WTC11 (cell line): ENCODE measurements around the gene CPLANE1. TPM values are rescaled to one million over a fixed set of nuclear protein-coding genes. Genes with fewer than 3 reads are reported as not detected.

Source experiments
- ATAC-seq: fragments of 200-7000 bp; cut with Tn5 transposase; 2 replicates; pipeline ENCODE4 v1.10.0; 2021; ENCODE audit warnings: mild to moderate bottlenecking, moderate library complexity
- CTCF ChIA-PET: fragments of 300-600 bp; sonication (Branson Sonifier 250); formaldehyde crosslinking; loops from one replicate; lab custom pipeline; 2021; ENCODE audit warnings: antibody characterized with exemption; lab: Charles Lee
- POLR2A ChIA-PET: fragments of 350-600 bp; sonication (Branson Sonifier 250); formaldehyde crosslinking; loops from one replicate; lab custom pipeline; 2021; ENCODE audit warnings: antibody characterized with exemption; lab: Charles Lee
- DNase-seq: peaks from one replicate; pipeline ENCODE4 v3.0.0; 2021; ENCODE audit warnings: low spot score
- H3K27ac Mint-ChIP-seq: 2 replicates; pipeline ENCODE4 v1.8.0; 2021; ENCODE audit warnings: mixed read lengths
- H3K27me3 Mint-ChIP-seq: 2 replicates; pipeline ENCODE4 v1.8.0; 2021; ENCODE audit warnings: low read depth, mild to moderate bottlenecking, moderate library complexity, mixed read lengths
- H3K36me3 Mint-ChIP-seq: 2 replicates; pipeline ENCODE4 v1.8.0; 2021; ENCODE audit warnings: mixed read lengths
- H3K4me1 Mint-ChIP-seq: 2 replicates; pipeline ENCODE4 v1.8.0; 2022; ENCODE audit warnings: mixed read lengths
- H3K4me3 Mint-ChIP-seq: 2 replicates; pipeline ENCODE4 v1.8.0; 2021; ENCODE audit warnings: mild to moderate bottlenecking, moderate library complexity, mixed read lengths
- H3K9me3 Mint-ChIP-seq: 2 replicates; pipeline ENCODE4 v1.8.0; 2021; ENCODE audit warnings: mixed read lengths
- CBFB ChIP-seq: sonication (generic); formaldehyde crosslinking; IDR thresholded peaks from 2 replicates; pipeline ENCODE4 v1.8.1; 2022; ENCODE audit warnings: mild to moderate bottlenecking, low read depth, missing genetic modification reagents
- CREB1 ChIP-seq: sonication (generic); formaldehyde crosslinking; IDR thresholded peaks from 2 replicates; pipeline ENCODE4 v1.8.0; 2023; ENCODE audit warnings: mild to moderate bottlenecking, missing genetic modification reagents
- CTCF ChIP-seq: fragments of 200-600 bp; IDR thresholded peaks from 2 replicates; pipeline ENCODE4 v1.8.0; 2022; ENCODE audit warnings: antibody characterized with exemption
- ELF4 ChIP-seq: sonication (generic); formaldehyde crosslinking; IDR thresholded peaks from 2 replicates; pipeline ENCODE4 v1.8.1; 2022; ENCODE audit warnings: low read depth, mild to moderate bottlenecking, moderate library complexity, missing genetic modification reagents
- ERG ChIP-seq: fragments of 250-450 bp; sonication (Bioruptor Pico); IDR thresholded peaks from 2 replicates; pipeline ENCODE4 v1.8.0; 2021; ENCODE audit warnings: mild to moderate bottlenecking
- GTF2I ChIP-seq: fragments of 250-450 bp; sonication (Bioruptor Pico); conservative IDR thresholded peaks from 2 replicates; pipeline ENCODE4 v1.4.0; 2021; ENCODE audit warnings: mild to moderate bottlenecking
- IRF1 ChIP-seq: sonication (generic); formaldehyde crosslinking; IDR thresholded peaks from 2 replicates; pipeline ENCODE4 v1.8.0; 2023; ENCODE audit warnings: missing genetic modification reagents
- KAT7 ChIP-seq: sonication (generic); formaldehyde crosslinking; IDR thresholded peaks from 2 replicates; pipeline ENCODE4 v1.8.1; 2023; ENCODE audit warnings: missing genetic modification reagents, mild to moderate bottlenecking, borderline replicate concordance
- MYBL2 ChIP-seq: sonication (generic); formaldehyde crosslinking; IDR thresholded peaks from 2 replicates; pipeline ENCODE4 v1.8.1; 2023; ENCODE audit warnings: mild to moderate bottlenecking, moderate library complexity, missing genetic modification reagents
- NFYB ChIP-seq: sonication (generic); formaldehyde crosslinking; conservative IDR thresholded peaks from 2 replicates; pipeline ENCODE4 v1.8.0; 2022; ENCODE audit warnings: low read depth, missing genetic modification reagents
- NR1H2 ChIP-seq: sonication (generic); formaldehyde crosslinking; IDR thresholded peaks from 2 replicates; pipeline ENCODE4 v1.9.0; 2021; ENCODE audit warnings: mild to moderate bottlenecking, moderate library complexity, missing genetic modification reagents
- PRRX2 ChIP-seq: fragments of 250-450 bp; sonication (Bioruptor Pico); IDR thresholded peaks from 2 replicates; pipeline ENCODE4 v1.8.0; 2021; ENCODE audit warnings: mild to moderate bottlenecking
- SMAD4 ChIP-seq: sonication (generic); formaldehyde crosslinking; IDR thresholded peaks from 2 replicates; pipeline ENCODE4 v1.8.0; 2022; ENCODE audit warnings: mild to moderate bottlenecking, missing genetic modification reagents
- USF1 ChIP-seq: sonication (generic); formaldehyde crosslinking; IDR thresholded peaks from 2 replicates; pipeline ENCODE4 v1.8.0; 2022; ENCODE audit warnings: mild to moderate bottlenecking, missing genetic modification reagents
- USF2 ChIP-seq: sonication (generic); formaldehyde crosslinking; IDR thresholded peaks from 2 replicates; pipeline ENCODE4 v1.8.1; 2023; ENCODE audit warnings: mild to moderate bottlenecking, missing genetic modification reagents, moderate library complexity
- ZBTB43 ChIP-seq: sonication (generic); formaldehyde crosslinking; IDR thresholded peaks from 2 replicates; pipeline ENCODE4 v1.8.1; 2023; ENCODE audit warnings: mild to moderate bottlenecking, missing genetic modification reagents
- ZNF425 ChIP-seq: fragments of 250-450 bp; sonication (Bioruptor Pico); conservative IDR thresholded peaks from 2 replicates; pipeline ENCODE4 v1.9.0; 2021; ENCODE audit warnings: mild to moderate bottlenecking
- ZSCAN18 ChIP-seq: fragments of 250-450 bp; sonication (Bioruptor Pico); IDR thresholded peaks from 2 replicates; pipeline ENCODE4 v2.1.2; 2022; ENCODE audit warnings: mild to moderate bottlenecking, moderate library complexity
- total RNA-seq: library from RNA; stranded (reverse); gene quantifications from 3 replicates; pipeline ENCODE4 v1.2.3, GENCODE V29; 2021

Gene CPLANE1
- total RNA-seq, 1 experiment from 2014 or later, result 4.8 TPM

GRCh38 chr5:37109338-37109737, 139.8 kb downstream of the CPLANE1 start:
- H3K9me3 Mint-ChIP-seq, result peaks cover 4% of the 10 kb centered on the region; the same call in 1 of the 2 replicates
- POLR2A ChIA-PET, result no interaction called here
- no peak overlapping the region for H3K27ac Mint-ChIP-seq
- H3K4me1 Mint-ChIP-seq, result no peaks in the 10 kb centered on the region
- H3K27me3 Mint-ChIP-seq, result no peaks in the 10 kb centered on the region
- CTCF ChIA-PET, result interaction anchor here (0.9 kb wide), 1 partner anchor 66 kb away, joined by 3 read pairs; no protein-coding TSS in a partner anchor
- TF ChIP-seq CBFB (CRISPR knock-in tag), result no peak
- TF ChIP-seq CREB1 (CRISPR knock-in tag), result no peak
- no peak for TF ChIP-seq NFYB (CRISPR knock-in tag)
- TF ChIP-seq ELF4, result no peak
- no peak for TF ChIP-seq NR1H2 (CRISPR knock-in tag)
- no peak for TF ChIP-seq USF2
- no peak for TF ChIP-seq PRRX2 (CRISPR knock-in tag)
- TF ChIP-seq ZBTB43 (CRISPR knock-in tag), result no peak
- TF ChIP-seq SMAD4 (CRISPR knock-in tag), result no peak
- TF ChIP-seq ZSCAN18, result no peak
- TF ChIP-seq ZNF425 (CRISPR knock-in tag), result no peak
- no peak for TF ChIP-seq ERG
- TF ChIP-seq USF1, result no peak
- TF ChIP-seq GTF2I (CRISPR knock-in tag), result no peak
- no peak for TF ChIP-seq KAT7 (CRISPR knock-in tag)
- no peak for TF ChIP-seq CTCF
- no peak for TF ChIP-seq IRF1
- no peak for TF ChIP-seq MYBL2 (CRISPR knock-in tag)
- ATAC-seq, result no peak
- no peak for DNase-seq
- H3K4me3 Mint-ChIP-seq, result no peak overlapping the region
- peaks cover 5% of the 10 kb centered on the region; the same call in 1 of the 2 replicates for H3K36me3 Mint-ChIP-seq
